Measurements from ENCODE around the gene ATP5PD. TPM values are rescaled to one million over a fixed set of nuclear protein-coding genes. Genes with fewer than 3 reads are reported as not detected.

ATP5PD gene
- total and polyA plus RNA-seq, 2 of the 13 experiments (the other 11 are each of a cell fraction or from before 2014, with no cell fraction given): 158 to 428 TPM

DNA sequence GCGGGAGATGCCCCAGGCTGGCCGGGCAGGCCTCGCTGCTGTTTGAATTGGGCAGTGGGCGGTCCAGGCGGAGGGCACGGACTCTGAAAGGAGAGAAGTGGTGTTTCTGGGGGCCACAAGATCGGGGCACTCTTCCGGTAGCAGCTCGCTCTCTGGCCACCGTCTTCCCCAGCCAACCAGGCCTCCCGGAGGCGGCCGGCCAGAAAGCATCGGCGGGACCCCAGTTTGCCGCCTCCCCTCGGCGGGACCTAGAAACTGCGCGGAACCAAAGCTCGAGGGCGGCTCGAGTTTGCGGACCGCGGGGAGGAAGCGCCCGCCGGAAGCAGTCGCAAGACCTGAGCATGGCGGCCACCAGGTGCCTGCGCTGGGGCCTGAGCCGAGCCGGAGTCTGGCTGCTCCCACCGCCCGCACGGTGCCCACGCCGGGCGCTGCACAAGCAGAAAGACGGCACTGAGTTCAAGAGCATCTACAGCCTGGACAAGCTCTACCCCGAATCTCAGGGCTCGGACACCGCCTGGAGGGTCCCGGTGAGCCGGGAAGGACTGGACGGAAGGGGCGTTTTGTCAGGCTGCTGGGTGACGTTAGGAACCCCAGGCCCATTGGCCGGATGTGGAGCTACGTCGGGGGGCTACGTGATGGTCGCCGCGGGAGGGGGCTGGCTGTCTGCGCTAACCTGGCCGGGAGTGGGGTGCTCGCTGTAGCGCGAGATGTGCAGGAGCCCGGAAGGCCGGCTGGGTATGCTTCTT, 34.2 kb downstream of the ATP5PD start, which contains the start of gene MRPL58 (continued):
- TF ChIP-seq, protein P1, sequence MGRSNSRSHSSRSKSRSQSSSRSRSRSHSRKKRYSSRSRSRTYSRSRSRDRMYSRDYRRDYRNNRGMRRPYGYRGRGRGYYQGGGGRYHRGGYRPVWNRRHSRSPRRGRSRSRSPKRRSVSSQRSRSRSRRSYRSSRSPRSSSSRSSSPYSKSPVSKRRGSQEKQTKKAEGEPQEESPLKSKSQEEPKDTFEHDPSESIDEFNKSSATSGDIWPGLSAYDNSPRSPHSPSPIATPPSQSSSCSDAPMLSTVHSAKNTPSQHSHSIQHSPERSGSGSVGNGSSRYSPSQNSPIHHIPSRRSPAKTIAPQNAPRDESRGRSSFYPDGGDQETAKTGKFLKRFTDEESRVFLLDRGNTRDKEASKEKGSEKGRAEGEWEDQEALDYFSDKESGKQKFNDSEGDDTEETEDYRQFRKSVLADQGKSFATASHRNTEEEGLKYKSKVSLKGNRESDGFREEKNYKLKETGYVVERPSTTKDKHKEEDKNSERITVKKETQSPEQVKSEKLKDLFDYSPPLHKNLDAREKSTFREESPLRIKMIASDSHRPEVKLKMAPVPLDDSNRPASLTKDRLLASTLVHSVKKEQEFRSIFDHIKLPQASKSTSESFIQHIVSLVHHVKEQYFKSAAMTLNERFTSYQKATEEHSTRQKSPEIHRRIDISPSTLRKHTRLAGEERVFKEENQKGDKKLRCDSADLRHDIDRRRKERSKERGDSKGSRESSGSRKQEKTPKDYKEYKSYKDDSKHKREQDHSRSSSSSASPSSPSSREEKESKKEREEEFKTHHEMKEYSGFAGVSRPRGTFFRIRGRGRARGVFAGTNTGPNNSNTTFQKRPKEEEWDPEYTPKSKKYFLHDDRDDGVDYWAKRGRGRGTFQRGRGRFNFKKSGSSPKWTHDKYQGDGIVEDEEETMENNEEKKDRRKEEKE (IDR thresholded peaks at IDR 0.05): no peak
- peak; percentile 100 for TF ChIP-seq RBFOX2 (IDR thresholded peaks at IDR 0.05; ENCODE audit: low read depth, low read length)
- TF ChIP-seq GTF2F1 (IDR thresholded peaks at IDR 0.05; ENCODE audit: low read length): 0 out of 2 replicates have a peak, but pooled peaks have one; percentile 44
- TF ChIP-seq DMAP1 (CRISPR knock-in tag; IDR thresholded peaks at IDR 0.05): peak; percentile 98
- peak; percentile 72 for TF ChIP-seq ZNF883 (CRISPR knock-in tag; IDR thresholded peaks at IDR 0.05; ENCODE audit: not compliant biosample characterization)
- TF ChIP-seq ZNF703 (CRISPR knock-in tag; IDR thresholded peaks at IDR 0.05; ENCODE audit: borderline replicate concordance): peak; percentile 97; the same call in 1 of the 2 replicates
- TF ChIP-seq, protein P2, sequence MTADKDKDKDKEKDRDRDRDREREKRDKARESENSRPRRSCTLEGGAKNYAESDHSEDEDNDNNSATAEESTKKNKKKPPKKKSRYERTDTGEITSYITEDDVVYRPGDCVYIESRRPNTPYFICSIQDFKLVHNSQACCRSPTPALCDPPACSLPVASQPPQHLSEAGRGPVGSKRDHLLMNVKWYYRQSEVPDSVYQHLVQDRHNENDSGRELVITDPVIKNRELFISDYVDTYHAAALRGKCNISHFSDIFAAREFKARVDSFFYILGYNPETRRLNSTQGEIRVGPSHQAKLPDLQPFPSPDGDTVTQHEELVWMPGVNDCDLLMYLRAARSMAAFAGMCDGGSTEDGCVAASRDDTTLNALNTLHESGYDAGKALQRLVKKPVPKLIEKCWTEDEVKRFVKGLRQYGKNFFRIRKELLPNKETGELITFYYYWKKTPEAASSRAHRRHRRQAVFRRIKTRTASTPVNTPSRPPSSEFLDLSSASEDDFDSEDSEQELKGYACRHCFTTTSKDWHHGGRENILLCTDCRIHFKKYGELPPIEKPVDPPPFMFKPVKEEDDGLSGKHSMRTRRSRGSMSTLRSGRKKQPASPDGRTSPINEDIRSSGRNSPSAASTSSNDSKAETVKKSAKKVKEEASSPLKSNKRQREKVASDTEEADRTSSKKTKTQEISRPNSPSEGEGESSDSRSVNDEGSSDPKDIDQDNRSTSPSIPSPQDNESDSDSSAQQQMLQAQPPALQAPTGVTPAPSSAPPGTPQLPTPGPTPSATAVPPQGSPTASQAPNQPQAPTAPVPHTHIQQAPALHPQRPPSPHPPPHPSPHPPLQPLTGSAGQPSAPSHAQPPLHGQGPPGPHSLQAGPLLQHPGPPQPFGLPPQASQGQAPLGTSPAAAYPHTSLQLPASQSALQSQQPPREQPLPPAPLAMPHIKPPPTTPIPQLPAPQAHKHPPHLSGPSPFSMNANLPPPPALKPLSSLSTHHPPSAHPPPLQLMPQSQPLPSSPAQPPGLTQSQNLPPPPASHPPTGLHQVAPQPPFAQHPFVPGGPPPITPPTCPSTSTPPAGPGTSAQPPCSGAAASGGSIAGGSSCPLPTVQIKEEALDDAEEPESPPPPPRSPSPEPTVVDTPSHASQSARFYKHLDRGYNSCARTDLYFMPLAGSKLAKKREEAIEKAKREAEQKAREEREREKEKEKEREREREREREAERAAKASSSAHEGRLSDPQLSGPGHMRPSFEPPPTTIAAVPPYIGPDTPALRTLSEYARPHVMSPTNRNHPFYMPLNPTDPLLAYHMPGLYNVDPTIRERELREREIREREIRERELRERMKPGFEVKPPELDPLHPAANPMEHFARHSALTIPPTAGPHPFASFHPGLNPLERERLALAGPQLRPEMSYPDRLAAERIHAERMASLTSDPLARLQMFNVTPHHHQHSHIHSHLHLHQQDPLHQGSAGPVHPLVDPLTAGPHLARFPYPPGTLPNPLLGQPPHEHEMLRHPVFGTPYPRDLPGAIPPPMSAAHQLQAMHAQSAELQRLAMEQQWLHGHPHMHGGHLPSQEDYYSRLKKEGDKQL (CRISPR knock-in tag; IDR thresholded peaks at IDR 0.05; ENCODE audit: low read depth): peak; percentile 51; the same call in 1 of the 2 replicates
- TF ChIP-seq, protein P3, sequence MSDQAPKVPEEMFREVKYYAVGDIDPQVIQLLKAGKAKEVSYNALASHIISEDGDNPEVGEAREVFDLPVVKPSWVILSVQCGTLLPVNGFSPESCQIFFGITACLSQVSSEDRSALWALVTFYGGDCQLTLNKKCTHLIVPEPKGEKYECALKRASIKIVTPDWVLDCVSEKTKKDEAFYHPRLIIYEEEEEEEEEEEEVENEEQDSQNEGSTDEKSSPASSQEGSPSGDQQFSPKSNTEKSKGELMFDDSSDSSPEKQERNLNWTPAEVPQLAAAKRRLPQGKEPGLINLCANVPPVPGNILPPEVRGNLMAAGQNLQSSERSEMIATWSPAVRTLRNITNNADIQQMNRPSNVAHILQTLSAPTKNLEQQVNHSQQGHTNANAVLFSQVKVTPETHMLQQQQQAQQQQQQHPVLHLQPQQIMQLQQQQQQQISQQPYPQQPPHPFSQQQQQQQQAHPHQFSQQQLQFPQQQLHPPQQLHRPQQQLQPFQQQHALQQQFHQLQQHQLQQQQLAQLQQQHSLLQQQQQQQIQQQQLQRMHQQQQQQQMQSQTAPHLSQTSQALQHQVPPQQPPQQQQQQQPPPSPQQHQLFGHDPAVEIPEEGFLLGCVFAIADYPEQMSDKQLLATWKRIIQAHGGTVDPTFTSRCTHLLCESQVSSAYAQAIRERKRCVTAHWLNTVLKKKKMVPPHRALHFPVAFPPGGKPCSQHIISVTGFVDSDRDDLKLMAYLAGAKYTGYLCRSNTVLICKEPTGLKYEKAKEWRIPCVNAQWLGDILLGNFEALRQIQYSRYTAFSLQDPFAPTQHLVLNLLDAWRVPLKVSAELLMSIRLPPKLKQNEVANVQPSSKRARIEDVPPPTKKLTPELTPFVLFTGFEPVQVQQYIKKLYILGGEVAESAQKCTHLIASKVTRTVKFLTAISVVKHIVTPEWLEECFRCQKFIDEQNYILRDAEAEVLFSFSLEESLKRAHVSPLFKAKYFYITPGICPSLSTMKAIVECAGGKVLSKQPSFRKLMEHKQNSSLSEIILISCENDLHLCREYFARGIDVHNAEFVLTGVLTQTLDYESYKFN (CRISPR knock-in tag; conservative IDR thresholded peaks at IDR 0.05): peak; percentile 68
- no peak for TF ChIP-seq ZNF570 (CRISPR knock-in tag; IDR thresholded peaks at IDR 0.05; ENCODE audit: borderline replicate concordance)
- TF ChIP-seq ZNF670 (CRISPR knock-in tag; IDR thresholded peaks at IDR 0.05; ENCODE audit: borderline replicate concordance): peak; percentile 96
